Measurements from ENCODE around the gene RAB11B.
"Not testable (repeated sequence)": the region's sequence is repeated elsewhere in the genome, so short reads cannot be mapped to it uniquely, and the experiment has no call there.

RAB11B gene

GRCh38 chr19:8391198-8392016 is 1.2 kb downstream of the RAB11B start:
- DNase-seq = peak in 4 of 10 donors; percentile 10 to 84 (median 56)
- intact Hi-C loops (cut with DNase I) = loop anchor here (2.0 kb wide), 1 partner anchor 53 kb away; the partner anchor contains the start of gene HNRNPM

GRCh38 chr19:8392017-8392591 is 1.9 kb downstream of the RAB11B start:
- intact Hi-C loops (cut with DNase I) = no loop called here
- DNase-seq = peak in 5 of 10 donors; percentile 31 to 86 (median 58)

- DNase-seq = peak in 4 of 10 donors; percentile 7 to 73 (median 65)
Observed at GRCh38 chr19:8393192-8393870, 3.2 kb downstream of the RAB11B start.

GRCh38 chr19:8393871-8394250 is 3.7 kb downstream of the RAB11B start:
- intact Hi-C loops (cut with DNase I) = no loop called here
- peak; percentile 67 to 97 (median 78) for DNase-seq

More at GRCh38 chr19:8393192-8393870, 3.2 kb downstream of the RAB11B start:
- intact Hi-C loops (cut with DNase I) = no loop called here

GRCh38 chr19:8395621-8396082 is 5.5 kb downstream of the RAB11B start:
- DNase-seq = peak in 3 of 10 donors; percentile 19 to 59 (median 59)
- intact Hi-C loops (cut with DNase I) = loop anchor here (1.0 kb wide), 1 partner anchor 41 kb away; no protein-coding TSS in a partner anchor

GRCh38 chr19:8396185-8396562 is 6.0 kb downstream of the RAB11B start:
- intact Hi-C loops (cut with DNase I) = loop anchor here (1.0 kb wide), 1 partner anchor 42 kb away; no protein-coding TSS in a partner anchor
- peak in 2 of 10 donors; percentile 27 to 62 for DNase-seq

- peak; percentile 56 to 95 (median 74) for DNase-seq
- intact Hi-C loops (cut with DNase I) = loop anchor here (1.0 kb wide), 1 partner anchor 42 kb away; no protein-coding TSS in a partner anchor
Observed at GRCh38 chr19:8396563-8397203, 6.5 kb downstream of the RAB11B start.

- peak in 2 of 10 donors; percentile 59 to 63 for DNase-seq
- intact Hi-C loops (cut with DNase I) = no loop called here
Observed at GRCh38 chr19:8397271-8397670, 7.1 kb downstream of the RAB11B start.

- DNase-seq = peak in 1 of 10 donors; percentile 61
- intact Hi-C loops (cut with DNase I) = no loop called here
Observed at GRCh38 chr19:8397746-8398310, 7.7 kb downstream of the RAB11B start.

GRCh38 chr19:8398311-8398771 is 8.2 kb downstream of the RAB11B start:
- peak in 3 of 10 donors; percentile 71 to 86 (median 72) for DNase-seq
- intact Hi-C loops (cut with DNase I) = no loop called here

- DNase-seq = peak in 4 of 10 donors; percentile 42 to 89 (median 82)
- intact Hi-C loops (cut with DNase I) = no loop called here
Observed at GRCh38 chr19:8399681-8400188, 9.6 kb downstream of the RAB11B start.

GRCh38 chr19:8401981-8402411 is 11.8 kb downstream of the RAB11B start:
- intact Hi-C loops (cut with DNase I) = no loop called here
- peak in 2 of 10 donors; percentile 56 to 75 for DNase-seq

GRCh38 chr19:8403098-8403819 is 13.1 kb downstream of the RAB11B start:
- peak in 2 of 10 donors; percentile 59 to 82 for DNase-seq
- intact Hi-C loops (cut with DNase I) = no loop called here

GRCh38 chr19:8403820-8404109 is 13.6 kb downstream of the RAB11B start:
- intact Hi-C loops (cut with DNase I) = no loop called here
- peak in 2 of 10 donors; percentile 50 to 72 for DNase-seq

GRCh38 chr19:8404391-8405151 is 14.4 kb downstream of the RAB11B start:
- intact Hi-C loops (cut with DNase I) = no loop called here
- DNase-seq = peak in 3 of 10 donors; percentile 52 to 65 (median 59)

- intact Hi-C loops (cut with DNase I) = loop anchor here (5.0 kb wide), 1 partner anchor 97 kb away; no protein-coding TSS in a partner anchor
- not testable (repeated sequence) for DNase-seq
Observed at GRCh38 chr19:8410718-8411117, 20.6 kb downstream of the RAB11B start.

- intact Hi-C loops (cut with DNase I) = loop anchor here (5.0 kb wide), 1 partner anchor 94 kb away; no protein-coding TSS in a partner anchor
- DNase-seq = peak; percentile 91 to 100 (median 96)
Observed at GRCh38 chr19:8412783-8413628, 22.8 kb downstream of the RAB11B start, which contains the start of gene MARCHF2. Gene MARCHF2 (plus strand): TSS chr19:8413305. CDS start chr19:8421841, 8,536 bp downstream.
